ENCODE measurements around the gene USP6NL. TPM values are rescaled to one million over a fixed set of nuclear protein-coding genes. Genes with fewer than 3 reads are reported as not detected.
"Not testable (repeated sequence)": the region's sequence is repeated elsewhere in the genome, so short reads cannot be mapped to it uniquely, and the experiment has no call there.

The USP6NL gene
- total RNA-seq, 1 donor from 2014 or later = 7.9 TPM

- peaks cover 4% of the 10 kb centered on the region for H3K36me3 ChIP-seq
- H3K27ac ChIP-seq (replicated peaks) = no peak overlapping the region
- DNase-seq = no peak
- H3K27me3 ChIP-seq (ENCODE audit: low read depth) = no peaks in the 10 kb centered on the region
- TF ChIP-seq CTCF (IDR thresholded peaks at IDR 0.05; ENCODE audit: borderline replicate concordance) = no peak
- no peak overlapping the region for H3K4me3 ChIP-seq
- no peaks in the 10 kb centered on the region for H3K9me3 ChIP-seq (replicated peaks)
- intact Hi-C loops (cut with micrococcal nuclease) = no loop called here
- peaks cover 14% of the 10 kb centered on the region for H3K4me1 ChIP-seq
Observed at GRCh38 chr10:11498399-11498798, 113.1 kb downstream of the USP6NL start.

- intact Hi-C loops (cut with micrococcal nuclease); H3K4me3 ChIP-seq; H3K27me3 ChIP-seq (ENCODE audit: low read depth); H3K27ac ChIP-seq (replicated peaks); H3K9me3 ChIP-seq (replicated peaks): not testable (repeated sequence)
- peak; percentile 49 for DNase-seq
- H3K4me1 ChIP-seq = peaks cover 14% of the 10 kb centered on the region
- TF ChIP-seq CTCF (IDR thresholded peaks at IDR 0.05; ENCODE audit: borderline replicate concordance) = peak; percentile 63
- H3K36me3 ChIP-seq = peaks cover 26% of the 10 kb centered on the region
Observed at GRCh38 chr10:11494923-11495322, 116.5 kb downstream of the USP6NL start.

- Histone ChIP-seq H3K27ac (replicated peaks) (no peak overlapping the region), H3K4me1 (peaks cover 3% of the 10 kb centered on the region), H3K4me3 (no peak overlapping the region), H3K27me3 (ENCODE audit: low read depth) (no peaks in the 10 kb centered on the region), H3K36me3 (peaks cover 38% of the 10 kb centered on the region), H3K9me3 (replicated peaks) (no peaks in the 10 kb centered on the region)
- no peak for TF ChIP-seq CTCF (IDR thresholded peaks at IDR 0.05; ENCODE audit: borderline replicate concordance)
- no peak for DNase-seq
- intact Hi-C loops (cut with micrococcal nuclease) = no loop called here
Observed at GRCh38 chr10:11493646-11494045, 117.8 kb downstream of the USP6NL start.

GRCh38 chr10:11491087-11491486, 120.4 kb downstream of the USP6NL start:
- intact Hi-C loops (cut with micrococcal nuclease) = no loop called here
- no peak for TF ChIP-seq CTCF (IDR thresholded peaks at IDR 0.05; ENCODE audit: borderline replicate concordance)

GRCh38 chr10:11489591-11489990, 121.9 kb downstream of the USP6NL start:
- H3K4me3 ChIP-seq = no peak overlapping the region
- no peak for DNase-seq
- H3K27me3 ChIP-seq (ENCODE audit: low read depth) = no peaks in the 10 kb centered on the region
- intact Hi-C loops (cut with micrococcal nuclease) = no loop called here
- H3K4me1 ChIP-seq = no peaks in the 10 kb centered on the region
- H3K36me3 ChIP-seq = peaks cover 48% of the 10 kb centered on the region
- TF ChIP-seq CTCF (IDR thresholded peaks at IDR 0.05; ENCODE audit: borderline replicate concordance) = no peak
- no peaks in the 10 kb centered on the region for H3K9me3 ChIP-seq (replicated peaks)
- H3K27ac ChIP-seq (replicated peaks) = no peak overlapping the region

More at GRCh38 chr10:11491087-11491486, 120.4 kb downstream of the USP6NL start:
- Histone ChIP-seq H3K9me3 (replicated peaks) (no peaks in the 10 kb centered on the region), H3K27me3 (ENCODE audit: low read depth) (no peaks in the 10 kb centered on the region), H3K36me3 (peaks cover 48% of the 10 kb centered on the region), H3K4me1 (no peaks in the 10 kb centered on the region), H3K4me3 (no peak overlapping the region), H3K27ac (replicated peaks) (no peak overlapping the region)
- no peak for DNase-seq

GRCh38 chr10:11488126-11488525, 123.3 kb downstream of the USP6NL start:
- Histone ChIP-seq H3K27me3 (ENCODE audit: low read depth) (no peaks in the 10 kb centered on the region), H3K36me3 (peaks cover 42% of the 10 kb centered on the region)

More at GRCh38 chr10:11488126-11488525, 123.3 kb downstream of the USP6NL start:
- no peak for DNase-seq
- TF ChIP-seq CTCF (IDR thresholded peaks at IDR 0.05; ENCODE audit: borderline replicate concordance) = no peak
- intact Hi-C loops (cut with micrococcal nuclease) = no loop called here
- no peak overlapping the region for H3K4me3 ChIP-seq
- no peaks in the 10 kb centered on the region for H3K9me3 ChIP-seq (replicated peaks)
- no peak overlapping the region for H3K27ac ChIP-seq (replicated peaks)
- no peaks in the 10 kb centered on the region for H3K4me1 ChIP-seq
